PC-3 (cell line): ENCODE results near the gene ADAT3. TPM values are rescaled to one million over a fixed set of nuclear protein-coding genes. Genes with fewer than 3 reads are reported as not detected.

ENCODE experiments used
- ATAC-seq: fragments of 200-7000 bp; cut with Tn5 transposase; 2 replicates; pipeline ENCODE4 v1.9.1; 2020; ENCODE audit warnings: mild to moderate bottlenecking, moderate library complexity
- BruUV-seq: library from RNA; stranded (reverse); fragments of 400-500 nt; replicated peaks from 2 replicates; lab custom pipeline; 2021; lab: Mats Ljungman, UMichigan
- CTCF ChIA-PET: fragments of 300-600 bp; sonication (Branson Sonifier 250); formaldehyde crosslinking; loops from one replicate; lab custom pipeline; 2022; ENCODE audit warnings: antibody characterized with exemption; lab: Charles Lee
- POLR2A ChIA-PET: fragments of 300-600 bp; sonication (Branson Sonifier 250); formaldehyde crosslinking; loops from one replicate; lab custom pipeline; 2022; ENCODE audit warnings: antibody characterized with exemption; ENCODE audit not compliant: unreplicated experiment; lab: Charles Lee
- DNase-seq: peaks from one replicate; pipeline ENCODE4 v3.0.0-alpha.2; 2015
- H2AFZ ChIP-seq: fragments of 300-600 bp; sonication (generic); 2 replicates; pipeline ENCODE4 v1.6.0; 2016; ENCODE audit warnings: antibody characterized with exemption, low read length
- H3F3A ChIP-seq: fragments of 300-600 bp; sonication (generic); one replicate; pipeline ENCODE4 v1.6.0; 2017; ENCODE audit warnings: antibody characterized with exemption, low read length, control low read depth, mild to moderate bottlenecking; ENCODE audit not compliant: unreplicated experiment
- H3K27ac ChIP-seq: fragments of 300-600 bp; sonication (generic); 2 replicates; pipeline ENCODE4 v1.5.1; 2016; ENCODE audit warnings: mild to moderate bottlenecking, low read length
- H3K27me3 ChIP-seq: fragments of 300-600 bp; sonication (generic); 2 replicates; pipeline ENCODE4 v1.6.1; 2016; ENCODE audit warnings: low read length, mixed read lengths
- H3K36me3 ChIP-seq: fragments of 300-600 bp; sonication (generic); 2 replicates; pipeline ENCODE4 v1.6.1; 2016; ENCODE audit warnings: low read depth, mixed run types, low read length, mixed read lengths
- H3K4me1 ChIP-seq: fragments of 300-600 bp; sonication (generic); 2 replicates; pipeline ENCODE4 v1.5.1; 2016; ENCODE audit warnings: low read length; ENCODE audit not compliant: insufficient read depth
- H3K4me2 ChIP-seq: fragments of 300-600 bp; sonication (generic); 2 replicates; pipeline ENCODE4 v1.6.0; 2016; ENCODE audit warnings: low read length
- H3K4me3 ChIP-seq: fragments of 300-600 bp; sonication (generic); 2 replicates; pipeline ENCODE4 v1.5.1; 2016; ENCODE audit warnings: mild to moderate bottlenecking, low read length, mixed read lengths
- H3K79me2 ChIP-seq: fragments of 300-600 bp; sonication (generic); 2 replicates; pipeline ENCODE4 v1.6.1; 2017; ENCODE audit warnings: low read length, mixed read lengths
- H3K9ac ChIP-seq: fragments of 300-600 bp; sonication (generic); 2 replicates; pipeline ENCODE4 v1.6.0; 2016; ENCODE audit warnings: mild to moderate bottlenecking, low read length
- H3K9me2 ChIP-seq: fragments of 300-600 bp; sonication (generic); replicated peaks from 2 replicates; pipeline ENCODE4 v1.6.1; 2016; ENCODE audit warnings: mixed run types, low read length, mixed read lengths
- H3K9me3 ChIP-seq: fragments of 300-600 bp; sonication (generic); 2 replicates; pipeline ENCODE4 v1.6.1; 2016; ENCODE audit warnings: low read length, mixed read lengths
- H4K20me1 ChIP-seq: fragments of 300-600 bp; sonication (generic); 2 replicates; pipeline ENCODE4 v1.6.1; 2016; ENCODE audit warnings: low read length, mixed read lengths
- CTCF ChIP-seq: fragments of 300-600 bp; sonication (generic); conservative IDR thresholded peaks from 2 replicates; pipeline ENCODE4 v1.5.1; 2017; ENCODE audit warnings: antibody characterized with exemption, low read depth, mild to moderate bottlenecking, low read length
- EZH2 ChIP-seq: fragments of 300-600 bp; sonication (generic); IDR thresholded peaks from one replicate; pipeline ENCODE4 v1.6.1; 2017; ENCODE audit warnings: antibody characterized with exemption, mild to moderate bottlenecking, low read length; ENCODE audit not compliant: unreplicated experiment
- EZH2phosphoT487 ChIP-seq: fragments of 300-600 bp; sonication (generic); IDR thresholded peaks from 2 replicates; pipeline ENCODE4 v1.6.1; 2018; ENCODE audit warnings: mild to moderate bottlenecking, antibody characterized with exemption, low read length, borderline replicate concordance
- intact Hi-C: fragments of 100-400 bp; cut with micrococcal nuclease; formaldehyde crosslinking; loops from 2 replicates; pipeline ENCODE4 v1.9.0; 2023
- total RNA-seq: library from RNA; depleted of rRNA; stranded (reverse); fragments of >200 nt; gene quantifications from 2 replicates; pipeline ENCODE4 v1.2.3, GENCODE V29; 2014

The ADAT3 gene
- total RNA-seq, 1 experiment from 2014 or later = 8.4 TPM

DNA sequence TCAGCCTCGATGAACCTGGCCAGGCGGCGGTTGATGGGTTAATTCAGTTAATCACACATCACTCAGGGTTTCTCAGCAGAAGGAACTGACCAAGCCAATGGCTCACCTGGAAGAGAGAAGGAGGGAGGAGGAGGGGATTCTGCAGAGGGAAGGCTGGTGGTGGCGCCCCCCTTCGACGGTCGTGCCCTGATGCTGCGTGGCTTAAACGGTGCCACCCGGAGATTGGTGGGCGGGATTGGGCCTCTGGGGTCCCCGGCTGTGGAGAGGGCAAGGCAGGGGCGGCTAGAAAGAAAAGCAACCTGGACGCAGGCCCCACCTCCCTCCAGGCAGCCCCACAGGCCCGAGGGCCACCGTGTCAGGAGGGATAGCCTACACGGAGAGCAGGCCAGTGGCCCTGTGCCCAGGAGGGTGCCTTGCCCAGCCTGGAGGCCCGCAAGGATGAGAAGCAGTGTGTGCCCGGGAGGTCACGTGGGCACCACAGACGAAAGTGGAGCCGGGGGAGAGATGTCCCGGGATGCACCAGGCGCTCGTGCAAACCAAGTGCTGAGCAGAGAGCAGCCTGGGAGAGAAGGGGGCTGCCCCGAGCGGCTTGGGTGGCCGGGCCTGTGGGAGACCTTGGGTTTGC is 51.8 kb downstream of the ADAT3 start:
- H3K9me2 ChIP-seq = no peaks in the 10 kb centered on the region
- H3K4me3 ChIP-seq = no peak overlapping the region
- no peaks in the 10 kb centered on the region for H3K4me1 ChIP-seq
- no peaks in the 10 kb centered on the region for H3K27me3 ChIP-seq
- H3F3A ChIP-seq = no peaks in the 10 kb centered on the region
- no peak overlapping the region for H3K9ac ChIP-seq
- H2AFZ ChIP-seq = no peak overlapping the region
- DNase-seq (no peak), ATAC-seq (no peak)
- peaks cover 41% of the 10 kb centered on the region for H3K79me2 ChIP-seq
- no peaks in the 10 kb centered on the region for H3K36me3 ChIP-seq
- no peaks in the 10 kb centered on the region for H3K9me3 ChIP-seq
- ChIA-PET CTCF (no interaction called here), POLR2A (no interaction called here)
- no TSS peak for BruUV-seq
- no peak overlapping the region for H3K4me2 ChIP-seq
- no peaks in the 10 kb centered on the region for H4K20me1 ChIP-seq
- intact Hi-C loops = no loop called here
- TF ChIP-seq EZH2phosphoT487 (no peak), EZH2 (no peak), CTCF (no peak)
- H3K27ac ChIP-seq = no peak overlapping the region

GRCh38 chr19:1957562-1958248 is 52.5 kb downstream of the ADAT3 start:
- Histone ChIP-seq H3K36me3 (no peaks in the 10 kb centered on the region), H3K27ac (no peak overlapping the region), H3K9me3 (no peaks in the 10 kb centered on the region), H3K79me2 (peaks cover 37% of the 10 kb centered on the region), H3K4me3 (no peak overlapping the region), H3K9me2 (no peaks in the 10 kb centered on the region), H3K9ac (no peak overlapping the region), H3K27me3 (no peaks in the 10 kb centered on the region), H3F3A (no peaks in the 10 kb centered on the region), H4K20me1 (no peaks in the 10 kb centered on the region), H2AFZ (no peak overlapping the region), H3K4me1 (no peaks in the 10 kb centered on the region), H3K4me2 (no peak overlapping the region)
- TF ChIP-seq EZH2phosphoT487 (no peak), CTCF (no peak)
- no TSS peak for BruUV-seq
- POLR2A ChIA-PET = no interaction called here
- ATAC-seq (no peak), DNase-seq (no peak)
- intact Hi-C loops = no loop called here
- CTCF ChIA-PET = no interaction called here

GRCh38 chr19:1959928-1960589 is 54.9 kb downstream of the ADAT3 start:
- DNase-seq (no peak), ATAC-seq (no peak)
- Histone ChIP-seq H3K36me3 (no peaks in the 10 kb centered on the region), H3K9ac (no peak overlapping the region), H3K4me2 (no peak overlapping the region), H3K27ac (no peak overlapping the region), H3K27me3 (no peaks in the 10 kb centered on the region), H3K9me3 (no peaks in the 10 kb centered on the region), H3K4me3 (no peak overlapping the region), H3K9me2 (no peaks in the 10 kb centered on the region), H2AFZ (no peak overlapping the region), H3K4me1 (no peaks in the 10 kb centered on the region), H3F3A (no peaks in the 10 kb centered on the region), H4K20me1 (no peaks in the 10 kb centered on the region), H3K79me2 (peaks cover 14% of the 10 kb centered on the region)
- ChIA-PET CTCF (no interaction called here), POLR2A (no interaction called here)
- intact Hi-C loops = no loop called here
- TF ChIP-seq EZH2phosphoT487 (no peak), EZH2 (no peak), CTCF (no peak)
- BruUV-seq = no TSS peak
